Kidney (tissue), 14 donors: ENCODE results near the gene BHLHE40. TPM values are rescaled to one million over a fixed set of nuclear protein-coding genes. Genes with fewer than 3 reads are reported as not detected.

Source experiments
- DNase-seq, 5 donors: peaks; one replicate each; pipeline ENCODE4 v3.0.0-alpha.2; 2013 to 2020
- FAIRE-seq: peaks from 2 replicates; lab custom pipeline; 2012; peaks lifted over from hg19 to GRCh38; lab: Jason Lieb, UNC
- H3K27ac ChIP-seq, 2 donors: one replicate each; pipeline ENCODE4 v1.7.0; 2013; ENCODE audit warnings: low read depth in 2 of 2, low read length in 2 of 2, inconsistent platforms in 1 of 2
- H3K27me3 ChIP-seq: one replicate; pipeline ENCODE4 v1.7.1; 2013; ENCODE audit warnings: low read length, inconsistent platforms; ENCODE audit not compliant: control insufficient read depth, insufficient read depth
- H3K36me3 ChIP-seq, 3 donors: one replicate each; pipeline versions ENCODE4 v1.7.0 to v1.7.1; 2013; ENCODE audit warnings: low read length in 3 of 3, control low read depth in 1 of 3, inconsistent platforms in 1 of 3; ENCODE audit not compliant: insufficient read depth in 3 of 3, control insufficient read depth in 2 of 3
- H3K4me1 ChIP-seq, 3 donors: one replicate each; pipeline versions ENCODE4 v1.7.0 to v1.7.1; 2013; ENCODE audit warnings: low read length in 3 of 3, inconsistent platforms in 1 of 3, low read depth in 1 of 3; ENCODE audit not compliant: control insufficient read depth in 2 of 3, insufficient read depth in 2 of 3
- H3K4me3 ChIP-seq, 3 donors: one replicate each; pipeline versions ENCODE4 v1.7.0 to v1.8.1; 2013; ENCODE audit warnings: low read length in 3 of 3, control low read depth in 1 of 3, inconsistent platforms in 1 of 3
- H3K9ac ChIP-seq, 3 donors: one replicate each; pipeline versions ENCODE4 v1.7.0 to v1.7.1; 2013; ENCODE audit warnings: low read length in 3 of 3, control low read depth in 1 of 3, inconsistent platforms in 1 of 3
- H3K9me3 ChIP-seq, 3 donors: one replicate each; pipeline versions ENCODE4 v1.7.0 to v1.7.1; 2013; ENCODE audit warnings: low read length in 3 of 3, control low read depth in 1 of 3, inconsistent platforms in 1 of 3; ENCODE audit not compliant: control insufficient read depth in 2 of 3, insufficient read depth in 1 of 3
- intact Hi-C: fragments of 100-400 bp; cut with DNase I; formaldehyde crosslinking; loops from one replicate; pipeline ENCODE4 v1.11.1; 2022
- polyA plus RNA-seq: library from polyadenylated mRNA; stranded (reverse); fragments of 350-450 nt; fragmentation: Illumina TruSeq; extraction: RNeasy Lipid Tissue Mini Kit (QIAGEN cat#74804); gene quantifications from one replicate; pipeline ENCODE4 v1.2.3, GENCODE V29; 2014; ENCODE audit warnings: low read depth, low replicate concordance; ENCODE audit not compliant: insufficient read depth
- total RNA-seq: library from RNA; stranded (reverse); fragmentation: NEBNext Ultra II Directional; extraction: Animal tissue kit (Norgen Biotek cat#: 25700); gene quantifications from one replicate; pipeline ENCODE4 v1.2.1, GENCODE V29; 2021
- TF ChIP-seq, protein P1 (sequence below): IDR thresholded peaks from 3 replicates; pipeline ENCODE4 v1.5.1; 2012; ENCODE audit warnings: mild to moderate bottlenecking, moderate library complexity, borderline replicate concordance; ENCODE audit not compliant: insufficient read depth; ENCODE audit errors: extremely low read depth
- donor health status: control.
- donor health status: control.
- donor health status: control.
- donor health status: control.
- donor health status: control.
- donor health status: DM: yes; HTN: yes; CAD: no.
- donor health status: Normal renal cell carcinoma (clear cell type).

The BHLHE40 gene
- total and polyA plus RNA-seq, 2 donors from 2014 or later: 39.4 to 147 TPM

DNA sequence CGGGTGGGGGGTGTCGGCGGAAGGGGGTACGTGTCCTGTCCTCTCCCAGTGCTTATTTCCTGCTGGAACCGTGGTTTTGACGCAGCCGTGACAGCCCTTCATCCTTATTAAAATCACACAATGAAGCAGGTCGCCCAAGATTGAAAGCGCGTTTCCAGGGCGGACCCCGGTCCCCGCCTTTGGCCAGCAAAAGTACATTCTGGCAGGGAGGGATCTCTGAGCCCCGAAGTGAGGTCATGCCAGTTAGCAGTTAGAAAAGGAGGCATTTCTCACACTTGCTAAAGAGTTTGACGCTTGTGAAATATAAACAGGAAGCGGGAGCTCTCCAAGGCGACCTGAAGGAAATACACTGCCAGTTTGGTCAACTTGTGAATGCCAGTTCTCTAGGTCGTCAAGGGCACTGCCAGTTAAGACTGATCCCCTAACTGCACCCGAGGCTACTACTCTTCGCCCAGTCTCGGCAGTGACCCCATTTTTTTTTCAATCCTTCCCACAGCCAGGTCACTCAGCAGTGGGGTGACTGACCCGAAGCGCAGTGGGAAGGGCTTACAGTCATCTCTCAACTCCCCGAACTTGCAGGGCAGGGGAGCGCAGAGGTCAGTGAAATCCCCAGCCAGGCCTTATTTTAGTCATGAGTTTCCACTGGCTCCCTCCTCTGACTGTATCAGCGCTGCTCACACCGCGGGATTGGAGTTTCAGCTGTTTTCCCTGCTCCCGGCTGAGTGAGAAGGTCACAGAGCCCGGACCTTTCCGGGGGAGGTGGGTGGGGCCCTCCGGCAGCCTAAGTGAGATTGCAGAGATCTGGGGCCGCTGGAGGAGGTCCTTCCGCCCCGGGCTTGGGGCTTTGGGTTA, 2.0 kb upstream of the BHLHE40 start:
- intact Hi-C loops: no loop called here
- peaks cover 2 to 18% (median 8%) of the 10 kb centered on the region in 3 donors for H3K36me3 ChIP-seq
- H3K27ac ChIP-seq: peak overlapping the region; percentile 100
- peak overlapping the region; percentile 19 to 99 (median 87) for H3K9ac ChIP-seq
- peak overlapping the region; percentile 55 to 79 (median 60) for H3K4me3 ChIP-seq
- DNase-seq: peak; percentile 83 to 96 (median 89)
- no peak for FAIRE-seq
- TF ChIP-seq, protein P1, sequence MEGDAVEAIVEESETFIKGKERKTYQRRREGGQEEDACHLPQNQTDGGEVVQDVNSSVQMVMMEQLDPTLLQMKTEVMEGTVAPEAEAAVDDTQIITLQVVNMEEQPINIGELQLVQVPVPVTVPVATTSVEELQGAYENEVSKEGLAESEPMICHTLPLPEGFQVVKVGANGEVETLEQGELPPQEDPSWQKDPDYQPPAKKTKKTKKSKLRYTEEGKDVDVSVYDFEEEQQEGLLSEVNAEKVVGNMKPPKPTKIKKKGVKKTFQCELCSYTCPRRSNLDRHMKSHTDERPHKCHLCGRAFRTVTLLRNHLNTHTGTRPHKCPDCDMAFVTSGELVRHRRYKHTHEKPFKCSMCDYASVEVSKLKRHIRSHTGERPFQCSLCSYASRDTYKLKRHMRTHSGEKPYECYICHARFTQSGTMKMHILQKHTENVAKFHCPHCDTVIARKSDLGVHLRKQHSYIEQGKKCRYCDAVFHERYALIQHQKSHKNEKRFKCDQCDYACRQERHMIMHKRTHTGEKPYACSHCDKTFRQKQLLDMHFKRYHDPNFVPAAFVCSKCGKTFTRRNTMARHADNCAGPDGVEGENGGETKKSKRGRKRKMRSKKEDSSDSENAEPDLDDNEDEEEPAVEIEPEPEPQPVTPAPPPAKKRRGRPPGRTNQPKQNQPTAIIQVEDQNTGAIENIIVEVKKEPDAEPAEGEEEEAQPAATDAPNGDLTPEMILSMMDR: no peak
- H3K27me3 ChIP-seq: no peaks in the 10 kb centered on the region
- H3K4me1 ChIP-seq: peaks cover 8 to 15% (median 13%) of the 10 kb centered on the region in 3 donors
- H3K9me3 ChIP-seq: no peaks in the 10 kb centered on the region

DNA sequence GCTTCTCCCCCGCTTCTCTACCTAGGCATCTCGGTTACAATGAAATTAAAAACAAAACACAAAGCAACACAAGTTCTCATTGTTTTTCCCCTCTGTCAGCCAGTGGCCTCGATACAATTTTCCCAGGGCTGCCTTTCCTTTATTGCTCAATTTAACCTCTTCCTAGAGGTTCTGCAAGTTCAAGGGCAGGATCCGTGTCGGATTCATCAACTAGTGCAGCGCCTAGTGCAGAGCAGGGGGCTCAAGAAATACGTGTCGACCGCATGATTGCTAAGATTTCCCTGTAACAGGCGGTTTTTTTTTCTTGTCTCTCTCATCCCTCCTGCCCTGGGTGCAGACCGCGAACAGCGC, 1.4 kb upstream of the BHLHE40 start:
- Histone ChIP-seq H3K27ac (peak overlapping the region; percentile 100), H3K4me3 (peak overlapping the region; percentile 55 to 79 (median 60)), H3K9ac (peak overlapping the region; percentile 19 to 99 (median 87)), H3K9me3 (no peaks in the 10 kb centered on the region), H3K4me1 (peaks cover 8 to 15% (median 15%) of the 10 kb centered on the region in 3 donors), H3K27me3 (no peaks in the 10 kb centered on the region), H3K36me3 (peaks cover 2 to 24% (median 10%) of the 10 kb centered on the region in 3 donors)
- TF ChIP-seq, protein P1: no peak
- intact Hi-C loops: no loop called here
- no peak for DNase-seq
- no peak for FAIRE-seq

DNA sequence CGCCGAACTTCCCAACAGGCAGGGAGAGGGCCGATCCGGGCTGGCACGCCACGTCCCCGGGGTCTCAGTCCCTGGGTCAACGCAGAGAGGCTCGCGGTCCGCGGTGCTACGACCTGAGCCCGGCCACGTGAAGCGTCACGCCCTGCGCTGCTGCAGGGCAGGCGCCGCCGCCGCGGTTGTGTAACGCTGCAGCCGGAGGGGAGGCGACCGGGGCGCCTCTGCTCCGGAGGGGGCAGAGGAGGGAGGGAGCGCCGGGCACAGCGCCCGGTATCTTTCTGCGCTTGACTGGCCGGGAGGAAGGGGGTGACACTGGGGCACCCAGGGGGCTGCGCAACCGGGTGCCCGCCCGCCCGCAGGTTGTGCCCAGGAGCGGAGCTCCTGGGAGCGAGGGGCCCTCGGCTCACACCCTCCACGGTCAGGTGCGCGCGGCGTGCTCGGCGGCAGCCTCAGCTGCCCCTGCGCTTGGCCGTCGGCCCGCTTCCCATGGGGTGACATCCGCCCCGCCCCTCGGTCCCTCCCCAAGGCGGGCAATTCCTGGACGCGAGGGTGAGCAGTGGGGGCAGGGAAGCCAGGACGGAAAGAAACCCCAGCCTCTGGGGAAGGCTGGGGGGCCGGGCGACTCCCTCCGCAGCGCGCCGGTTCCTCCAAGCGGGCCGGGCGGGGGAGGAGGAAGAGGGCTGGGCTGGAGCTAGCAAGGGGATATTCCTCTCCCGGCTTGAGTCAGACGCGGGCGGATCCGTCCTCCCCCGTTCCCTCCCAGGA, 852 bp upstream of the BHLHE40 start:
- H3K27ac ChIP-seq: peak overlapping the region; percentile 100
- peak overlapping the region; percentile 19 to 99 (median 87) for H3K9ac ChIP-seq
- no peaks in the 10 kb centered on the region for H3K27me3 ChIP-seq
- intact Hi-C loops: no loop called here
- H3K9me3 ChIP-seq: no peaks in the 10 kb centered on the region
- H3K36me3 ChIP-seq: peaks cover 2 to 30% (median 16%) of the 10 kb centered on the region in 3 donors
- peak overlapping the region; percentile 55 to 79 (median 60) for H3K4me3 ChIP-seq
- TF ChIP-seq, protein P1: no peak
- FAIRE-seq: no peak
- peak; percentile 97 to 100 (median 98) for DNase-seq
- H3K4me1 ChIP-seq: peaks cover 8 to 20% (median 15%) of the 10 kb centered on the region in 3 donors
